NCI-H1417 treated with DMSO at 0.1 percent for 48 hours (cell line): ENCODE results near the gene STMN3.
"Not testable (repeated sequence)": the region's sequence is repeated elsewhere in the genome, so short reads cannot be mapped to it uniquely, and the experiment has no call there.

ENCODE experiments used
- DNase-seq: peaks from one replicate; lab custom pipeline; 2025; lab: John Stamatoyannopoulos, UW

STMN3 gene

DNA sequence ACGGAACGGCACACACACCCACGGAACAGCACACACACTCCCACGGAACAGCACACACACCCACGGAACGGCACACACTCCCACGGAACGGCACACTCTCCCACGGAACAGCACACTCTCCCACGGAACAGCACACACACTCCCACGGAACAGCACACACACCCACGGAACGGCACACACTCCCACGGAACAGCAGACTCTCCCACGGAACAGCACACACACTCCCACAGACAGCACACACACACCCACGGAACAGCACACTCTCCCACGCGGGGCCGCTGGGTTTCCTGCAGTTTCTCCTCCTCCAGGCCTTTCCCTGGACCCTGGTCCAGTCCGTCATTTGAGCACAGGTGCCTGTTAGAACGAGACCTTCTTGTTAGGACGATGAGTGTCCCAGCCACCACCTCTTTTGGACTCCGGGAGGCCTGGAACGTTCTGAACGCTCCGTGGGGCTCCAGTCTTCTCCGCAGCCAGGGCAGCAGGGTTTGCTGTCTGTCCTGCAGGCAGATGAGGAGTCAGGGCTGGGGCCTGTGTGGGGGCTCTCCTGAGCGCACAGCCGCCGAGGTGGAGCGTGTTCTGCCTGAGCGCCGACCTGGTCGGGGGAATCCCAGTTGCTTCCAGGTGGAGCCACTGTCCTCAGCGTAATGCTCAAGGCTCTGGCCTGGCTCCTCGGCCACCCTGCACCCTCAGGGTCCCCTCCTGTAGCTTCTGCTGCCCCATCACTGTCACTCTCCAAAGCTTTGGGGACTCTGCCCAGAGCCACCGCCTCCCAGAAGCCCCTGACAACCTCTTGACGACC lies 25.6 kb upstream of the STMN3 start:
- DNase-seq, result no peak

DNA sequence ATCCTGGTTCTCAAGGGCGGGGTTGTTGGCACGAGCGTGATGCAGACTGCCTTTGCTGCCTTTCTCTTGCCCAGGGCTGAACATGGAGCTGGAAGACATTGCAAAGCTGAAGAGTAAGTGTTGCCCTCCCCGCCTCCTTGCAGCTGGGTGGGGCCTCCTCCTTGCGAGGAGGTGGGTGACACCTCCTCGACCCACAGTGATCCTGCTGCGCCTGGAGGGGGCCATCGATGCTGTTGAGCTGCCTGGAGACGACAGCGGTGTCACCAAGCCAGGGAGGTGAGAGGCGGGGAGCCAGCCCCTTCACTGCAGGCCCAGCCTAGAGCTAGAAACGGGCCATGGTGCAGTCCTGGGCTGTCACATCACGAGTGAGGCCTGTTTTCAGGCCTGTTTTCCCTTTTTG lies 24.8 kb upstream of the STMN3 start:
- no peak for DNase-seq

DNA sequence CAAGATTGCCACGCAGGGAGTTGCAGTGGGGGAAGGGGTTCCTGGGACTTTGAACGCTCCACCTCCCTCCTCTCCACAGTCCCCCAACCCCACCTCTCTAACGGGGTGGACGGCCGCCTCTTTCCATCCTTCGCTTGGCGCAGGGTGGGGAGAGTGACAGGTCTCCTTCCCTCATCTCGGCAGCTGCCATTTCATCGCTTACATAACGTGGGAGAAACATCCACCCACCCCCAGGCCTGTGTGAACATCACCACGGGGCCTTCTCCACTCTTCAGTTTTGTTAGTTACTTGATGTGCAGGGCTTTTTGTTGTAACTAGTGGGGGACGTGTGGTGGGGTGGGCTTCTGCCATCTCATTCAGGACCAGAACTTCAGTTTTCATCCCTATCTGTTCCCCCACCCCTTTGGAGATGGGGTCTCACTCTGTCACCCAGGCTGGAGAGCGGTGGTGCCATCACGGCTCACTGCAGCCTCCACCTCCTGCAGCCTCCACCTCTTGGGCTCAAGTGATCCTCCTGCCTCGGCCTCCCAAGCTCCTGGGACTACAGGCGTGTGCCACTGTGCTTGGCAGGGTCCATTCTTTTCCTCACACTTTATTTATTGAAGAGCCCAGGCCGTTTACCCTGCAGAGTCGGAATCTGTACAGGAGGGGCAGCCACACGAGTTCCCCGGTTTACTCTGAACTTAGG lies 22.6 kb upstream of the STMN3 start:
- DNase-seq, result no peak

DNA sequence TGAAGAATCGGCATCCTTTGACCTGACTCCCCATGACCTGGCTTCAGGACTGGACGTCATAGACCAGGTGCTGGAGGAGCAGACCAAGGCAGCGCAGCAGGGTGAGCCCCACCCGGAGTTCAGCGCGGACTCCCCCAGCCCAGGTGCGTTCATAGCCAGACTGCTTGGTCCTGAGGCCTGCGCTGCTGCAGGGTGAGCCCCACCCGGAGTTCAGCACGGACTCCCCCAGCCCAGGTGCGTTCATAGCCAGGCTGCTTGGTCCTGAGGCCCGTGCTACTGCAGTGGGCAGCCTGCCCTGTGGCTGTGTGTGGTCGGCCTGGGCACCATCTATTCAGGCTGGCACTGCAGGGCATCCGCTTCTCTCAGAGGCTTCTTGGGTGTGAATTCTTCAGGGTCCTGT lies 20.7 kb upstream of the STMN3 start:
- DNase-seq, result no peak

DNA sequence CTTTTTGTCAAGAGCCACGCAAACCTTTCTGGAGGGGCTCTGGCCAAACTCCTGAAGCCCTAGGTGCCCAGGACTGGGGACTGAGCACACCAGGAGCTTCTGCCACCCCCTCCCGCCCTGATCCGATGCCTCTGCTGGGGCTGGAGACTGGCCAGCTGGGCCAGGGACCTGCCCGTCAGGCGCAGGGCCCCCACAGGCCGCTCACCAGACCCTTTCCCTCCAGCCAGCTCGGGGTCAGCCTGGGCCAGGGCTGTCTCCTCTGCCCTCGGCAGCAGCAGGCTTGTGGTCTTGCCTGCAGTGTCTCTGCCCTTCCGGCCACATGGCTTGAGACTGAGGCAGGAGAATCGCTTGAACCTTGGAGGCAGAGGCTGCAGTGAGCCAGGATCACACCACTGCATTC lies 19.4 kb upstream of the STMN3 start:
- no peak for DNase-seq

DNA sequence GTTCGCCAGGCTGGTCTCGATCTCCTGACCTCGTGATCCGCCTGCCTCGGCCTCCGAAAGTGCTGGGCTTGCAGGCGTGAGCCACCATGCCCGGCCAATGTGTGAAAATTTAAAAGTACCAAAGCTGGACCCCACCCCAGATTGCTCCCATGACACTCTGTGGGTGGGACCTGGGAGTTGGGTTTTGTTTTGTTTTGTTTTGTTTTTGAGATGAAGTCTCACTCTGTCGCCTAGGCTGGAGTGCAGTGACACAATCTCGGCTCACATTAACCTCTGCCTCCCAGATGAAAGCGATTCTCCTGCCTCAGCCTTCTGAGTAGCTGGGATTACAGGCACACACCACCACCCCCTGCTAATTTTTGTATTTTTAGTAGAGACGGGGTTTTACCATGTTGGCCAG lies 18.5 kb upstream of the STMN3 start:
- not testable (repeated sequence) for DNase-seq

DNA sequence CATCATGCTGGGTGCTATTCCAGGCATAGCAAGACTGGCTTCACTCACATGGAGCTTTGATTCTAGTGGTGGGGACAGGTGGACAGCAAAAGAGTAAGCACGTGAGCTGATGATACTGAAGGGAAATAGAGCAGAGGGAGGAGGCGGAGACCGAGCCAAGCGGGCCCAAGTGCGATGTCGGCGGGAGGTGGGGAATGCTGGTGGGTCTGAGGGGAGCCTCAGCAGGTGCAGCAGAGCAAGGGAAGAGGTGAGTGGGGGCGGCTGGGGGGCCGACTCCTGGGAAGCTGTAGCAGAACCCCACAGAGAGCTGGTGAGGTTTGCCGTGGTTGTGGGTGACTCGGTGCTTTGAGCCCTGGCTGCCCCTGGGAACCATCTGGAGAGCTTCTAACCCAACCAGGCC lies 15.1 kb upstream of the STMN3 start:
- no peak for DNase-seq

DNA sequence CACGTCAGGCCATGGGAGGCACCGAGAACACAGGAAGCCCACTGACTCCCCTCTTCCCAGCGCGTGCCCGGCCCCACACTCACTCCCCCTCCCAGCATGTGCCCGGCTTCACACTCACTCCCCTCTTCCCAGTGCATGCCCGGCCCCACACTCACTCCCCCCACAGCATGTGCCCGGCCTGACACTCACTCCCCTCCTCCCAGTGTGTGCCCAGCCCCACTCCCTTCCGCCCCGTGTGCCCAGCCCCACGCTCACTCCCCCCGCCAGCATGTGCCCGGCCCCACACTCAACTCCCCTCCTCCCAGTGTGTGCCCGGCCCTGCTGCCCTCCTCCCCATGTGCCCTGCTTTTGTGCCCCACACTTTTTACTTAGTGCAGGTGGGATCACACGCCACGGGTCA lies 14.6 kb upstream of the STMN3 start:
- no peak for DNase-seq

DNA sequence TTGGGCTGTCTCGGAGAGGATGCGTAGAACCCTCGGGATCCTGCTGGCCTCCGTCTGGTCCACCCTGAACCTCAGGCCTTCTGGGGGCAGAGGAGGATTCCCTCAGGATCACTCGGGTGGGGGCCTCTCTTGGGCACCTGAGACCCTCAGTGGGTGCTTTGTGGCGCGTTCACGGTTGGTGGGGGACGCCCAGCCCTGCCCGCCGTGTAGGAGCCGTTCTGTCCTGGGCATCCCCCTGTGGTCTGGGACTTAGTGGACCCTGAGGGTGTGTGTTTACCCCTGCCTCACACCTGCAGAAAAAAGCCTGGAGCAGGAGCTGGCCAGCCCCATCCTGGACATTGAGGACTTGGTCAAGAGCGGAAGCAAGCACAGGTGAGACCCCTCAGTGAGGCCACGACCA lies 12.5 kb upstream of the STMN3 start:
- no peak for DNase-seq

DNA sequence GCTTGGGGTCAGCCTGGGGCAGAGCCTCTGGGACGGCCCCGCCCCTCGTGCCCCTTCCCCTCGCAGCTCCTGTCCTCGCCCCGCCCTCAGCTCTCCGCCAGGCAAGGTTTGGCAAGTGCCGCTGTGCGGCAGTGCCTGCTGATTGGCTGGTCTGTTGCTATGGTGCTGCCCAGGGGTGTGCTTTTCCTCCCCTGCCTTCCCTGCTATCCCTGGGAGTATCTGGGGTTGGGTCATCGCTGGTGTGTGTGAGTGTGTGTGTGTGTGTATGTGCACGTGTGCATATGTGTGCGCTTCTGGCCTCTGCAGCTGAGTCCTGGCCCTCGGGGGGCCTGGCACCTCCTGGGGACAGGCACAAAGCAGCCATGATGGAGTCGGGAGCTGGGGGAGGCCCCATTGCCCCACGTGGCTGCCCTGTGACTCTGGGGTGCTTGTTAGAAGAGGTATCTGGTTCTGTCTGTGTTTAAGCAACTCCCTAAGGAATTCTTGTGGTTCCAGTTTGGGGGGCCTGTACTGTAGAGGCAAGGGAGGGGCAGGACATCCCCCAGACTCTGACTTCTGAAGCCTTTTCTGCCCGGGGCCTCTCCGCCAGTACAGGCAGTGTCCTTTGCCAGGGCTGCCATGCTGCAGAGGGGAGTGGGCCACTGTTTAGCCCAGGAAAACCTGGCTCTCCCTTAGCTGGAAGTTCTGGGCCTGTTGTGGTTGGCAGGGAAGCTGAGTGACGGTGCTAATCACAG lies 11.8 kb upstream of the STMN3 start:
- no peak for DNase-seq

DNA sequence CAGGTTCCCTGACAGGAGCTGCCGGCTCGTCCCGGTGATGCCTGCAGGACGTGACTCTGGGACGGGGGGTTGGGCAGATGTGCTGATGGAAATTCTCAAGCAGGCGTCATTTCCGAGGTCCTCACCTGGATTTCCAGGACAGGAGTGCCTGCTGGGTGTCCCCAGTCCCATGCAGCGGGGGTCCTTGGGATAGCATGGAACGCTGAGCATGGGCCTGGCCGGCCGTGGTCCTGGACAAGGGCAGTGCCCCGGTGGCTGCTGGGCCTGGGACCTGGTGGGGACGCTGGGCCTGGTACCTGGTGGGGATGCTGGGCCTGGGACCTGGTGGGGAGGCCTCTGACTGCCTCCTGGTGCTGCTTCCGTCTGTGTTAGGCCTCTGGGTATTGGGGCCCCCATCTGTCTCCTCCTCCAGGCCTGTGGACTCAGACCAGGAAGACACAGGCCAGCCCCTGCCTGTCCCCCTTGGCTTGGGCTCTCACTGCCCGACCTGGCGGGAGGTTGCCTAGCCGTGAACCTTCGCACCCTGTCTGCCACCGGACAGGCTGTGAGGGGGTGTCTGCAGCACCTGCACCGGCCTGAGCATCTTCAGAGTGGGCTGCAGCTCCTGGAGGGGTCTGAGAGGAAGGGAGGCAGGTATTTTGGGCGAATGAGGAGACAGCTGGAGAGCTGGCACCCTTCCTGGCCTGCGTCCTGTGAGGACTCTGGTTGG lies 11.1 kb upstream of the STMN3 start:
- no peak for DNase-seq

DNA sequence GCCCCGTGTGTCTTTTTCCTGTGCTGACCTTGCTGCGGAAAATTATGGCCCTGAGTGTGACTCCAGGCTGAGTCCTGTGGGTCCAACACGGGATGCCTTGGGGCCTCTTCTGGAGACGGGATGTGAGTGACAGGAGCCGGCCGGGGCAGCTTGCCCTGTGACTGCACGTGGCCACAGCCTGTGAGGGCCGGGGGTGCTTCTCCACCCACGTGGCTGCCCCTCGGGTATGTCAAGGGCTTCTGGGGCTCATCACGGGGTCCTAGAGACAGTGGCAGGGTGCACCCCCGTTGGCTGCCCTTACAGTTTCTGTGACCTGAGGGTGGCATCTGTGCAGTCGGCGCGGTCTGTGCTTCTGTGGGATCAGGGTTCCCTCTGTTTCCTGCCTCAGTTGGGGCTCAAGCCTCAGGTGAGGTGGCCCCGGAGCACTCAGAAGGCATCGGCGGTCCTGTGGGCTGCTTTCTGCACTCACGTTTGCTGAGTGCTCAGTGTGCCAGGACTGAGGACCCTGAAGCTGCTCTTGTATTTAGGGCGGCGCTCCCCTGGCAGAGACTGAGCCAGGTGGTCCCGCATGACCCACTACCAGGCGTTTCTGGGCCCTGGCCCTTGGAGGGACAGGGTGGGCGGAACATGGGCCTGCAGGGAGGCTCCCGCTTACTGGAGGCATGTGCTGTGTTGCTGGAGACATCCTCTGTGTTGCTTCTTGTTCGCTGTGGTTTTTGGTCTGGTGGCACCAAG lies 10.3 kb upstream of the STMN3 start:
- no peak for DNase-seq

DNA sequence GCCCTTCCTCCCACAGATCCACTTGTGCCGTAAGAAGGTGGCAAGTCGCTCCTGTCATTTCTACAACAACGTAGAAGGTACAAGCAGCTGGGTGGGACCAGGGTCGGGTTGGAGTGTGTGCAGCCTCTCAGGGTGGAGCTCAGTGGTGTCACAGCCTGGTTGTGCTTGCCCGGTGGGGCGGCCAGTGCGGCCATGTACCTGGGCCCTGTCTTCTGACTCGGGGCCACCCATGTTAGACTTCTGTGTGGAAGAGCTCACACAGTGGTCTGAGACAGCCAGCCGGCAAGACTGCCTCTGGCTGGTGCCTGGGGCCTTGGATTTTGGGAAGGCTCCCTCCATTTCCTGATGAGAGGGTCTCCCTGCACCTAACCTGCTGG lies 9.6 kb upstream of the STMN3 start:
- DNase-seq, result no peak

DNA sequence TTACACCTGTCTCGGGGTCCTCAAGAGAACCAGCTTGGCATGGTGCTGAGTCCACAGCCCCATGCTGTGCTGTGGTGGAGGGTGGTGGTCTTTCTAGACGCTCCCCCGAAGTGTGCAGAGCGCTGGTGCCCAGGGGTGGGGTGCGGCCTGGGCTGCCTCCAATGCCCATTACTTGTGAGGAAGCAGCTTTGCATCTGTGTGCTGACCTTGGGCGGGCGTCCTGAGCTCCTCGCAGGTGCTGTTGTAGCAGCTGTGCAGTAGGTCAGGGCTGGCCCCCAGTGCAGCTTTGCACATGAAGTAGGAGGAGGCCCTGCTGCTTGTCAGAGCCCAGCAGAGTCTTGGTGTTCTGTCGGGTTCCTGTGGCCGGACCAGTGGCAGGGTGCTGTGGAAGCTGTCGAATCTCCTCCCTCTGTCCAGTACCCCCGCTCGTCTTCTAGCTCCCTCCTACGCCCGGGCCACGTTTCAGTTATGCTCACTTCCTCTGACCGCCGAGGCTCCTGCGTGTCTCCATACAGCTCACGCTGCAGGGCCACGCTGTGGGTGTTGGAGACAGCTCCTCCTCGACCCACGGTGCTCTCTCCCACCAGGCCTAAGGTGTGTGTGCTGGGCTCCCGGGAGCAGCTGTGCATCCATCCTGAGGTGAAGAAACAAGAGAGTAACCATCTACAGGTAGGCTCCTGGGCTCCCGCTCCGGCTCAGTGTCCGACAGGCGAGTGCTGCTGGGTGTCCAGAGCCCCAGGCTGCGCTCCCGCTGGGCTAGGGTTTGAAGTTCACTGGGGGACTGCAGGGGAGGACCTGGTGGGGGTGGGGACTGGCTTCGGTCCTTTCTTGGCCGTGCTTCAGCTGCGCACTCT lies 9.0 kb upstream of the STMN3 start:
- no peak for DNase-seq

DNA sequence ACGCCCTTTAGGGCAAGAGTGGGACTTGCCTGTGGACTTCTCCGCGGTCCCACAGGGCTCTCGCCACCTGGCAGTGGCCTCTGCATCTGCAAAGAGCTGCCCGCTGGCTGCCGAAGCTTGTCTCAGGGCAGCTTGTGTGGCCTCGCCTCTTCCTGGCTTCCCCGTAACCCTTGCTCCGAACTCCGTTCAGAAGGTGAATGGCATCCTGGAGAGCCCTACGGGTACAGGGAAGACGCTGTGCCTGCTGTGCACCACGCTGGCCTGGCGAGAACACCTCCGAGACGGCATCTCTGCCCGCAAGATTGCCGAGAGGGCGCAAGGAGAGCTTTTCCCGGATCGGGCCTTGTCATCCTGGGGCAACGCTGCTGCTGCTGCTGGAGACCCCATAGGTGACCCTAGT lies 7.9 kb upstream of the STMN3 start:
- no peak for DNase-seq

DNA sequence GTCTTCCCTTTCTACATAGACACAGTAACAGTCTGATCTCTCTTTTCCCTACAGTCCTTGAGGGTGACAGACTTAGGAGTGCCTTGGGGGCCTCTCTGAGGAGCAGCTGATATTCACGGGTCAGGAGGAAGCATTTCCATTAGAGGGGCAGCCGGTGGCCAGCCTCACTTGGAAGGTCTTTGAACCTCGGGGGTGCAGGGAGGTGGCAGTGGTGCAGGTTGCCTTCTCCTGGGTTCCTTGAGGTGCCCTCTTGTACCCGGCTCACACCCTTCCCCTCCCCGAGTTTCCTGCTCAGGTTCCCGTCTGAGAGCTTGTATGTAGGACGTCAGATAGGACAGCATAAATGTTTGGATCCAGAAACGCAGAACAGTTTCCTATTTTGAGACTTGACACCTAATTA lies 7.4 kb upstream of the STMN3 start:
- no peak for DNase-seq

DNA sequence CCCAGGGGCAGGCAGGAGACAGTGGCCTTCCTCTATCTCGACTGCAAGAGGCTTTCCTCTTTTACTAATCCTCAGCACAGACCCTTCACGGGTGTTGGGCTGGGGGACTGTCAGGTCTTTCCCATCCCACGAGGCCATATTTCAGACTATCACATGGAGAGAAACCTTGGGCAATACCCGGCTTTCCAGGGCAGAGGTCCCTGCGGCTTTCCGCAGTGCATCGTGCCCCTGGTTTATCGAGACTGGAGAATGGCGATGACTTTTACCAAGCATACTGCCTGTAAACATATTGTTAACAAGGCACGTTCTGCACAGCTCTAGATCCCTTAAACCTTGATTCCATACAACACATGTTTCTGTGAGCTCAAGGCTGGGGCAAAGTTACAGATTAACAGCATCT lies 7.0 kb upstream of the STMN3 start:
- not testable (repeated sequence) for DNase-seq

DNA sequence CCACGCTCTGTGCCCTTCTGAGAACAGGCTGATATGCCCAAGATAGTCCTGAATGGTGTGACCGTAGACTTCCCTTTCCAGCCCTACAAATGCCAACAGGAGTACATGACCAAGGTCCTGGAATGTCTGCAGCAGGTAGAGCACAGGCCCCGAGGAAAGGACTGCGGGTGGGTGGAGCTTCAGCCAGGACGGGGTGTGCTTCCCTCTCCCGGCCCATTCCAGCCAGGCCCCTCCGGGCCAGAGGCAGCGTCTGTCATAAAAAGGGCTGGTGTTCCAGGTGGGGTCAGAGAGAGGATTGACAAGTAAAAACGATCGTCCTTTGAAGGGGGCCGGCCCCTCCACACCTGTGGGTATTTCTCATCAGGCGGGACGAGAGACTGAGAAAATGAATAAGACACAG lies 6.1 kb upstream of the STMN3 start:
- no peak for DNase-seq

DNA sequence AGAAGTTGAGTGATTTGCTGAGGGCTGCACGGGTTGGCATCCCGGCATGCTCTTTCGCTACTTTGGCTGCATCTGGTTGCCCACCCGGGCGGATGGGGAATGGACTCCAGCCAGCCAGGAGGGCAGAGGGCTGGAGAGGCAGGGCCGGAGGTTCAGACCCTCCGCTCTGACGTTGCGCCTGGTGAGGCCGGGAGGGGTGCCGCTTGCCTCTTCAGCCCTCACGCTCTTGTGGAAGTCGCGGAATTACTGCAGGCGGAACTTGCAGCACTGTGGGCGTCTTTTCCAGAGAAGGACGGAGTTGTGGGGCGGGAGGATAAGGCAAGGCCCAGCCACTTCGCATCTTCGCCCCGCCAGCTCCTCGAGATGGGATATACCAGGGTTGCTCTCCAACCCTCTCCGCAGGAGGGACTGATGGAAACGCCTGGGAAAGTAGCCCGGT lies 5.5 kb upstream of the STMN3 start:
- DNase-seq, result no peak

DNA sequence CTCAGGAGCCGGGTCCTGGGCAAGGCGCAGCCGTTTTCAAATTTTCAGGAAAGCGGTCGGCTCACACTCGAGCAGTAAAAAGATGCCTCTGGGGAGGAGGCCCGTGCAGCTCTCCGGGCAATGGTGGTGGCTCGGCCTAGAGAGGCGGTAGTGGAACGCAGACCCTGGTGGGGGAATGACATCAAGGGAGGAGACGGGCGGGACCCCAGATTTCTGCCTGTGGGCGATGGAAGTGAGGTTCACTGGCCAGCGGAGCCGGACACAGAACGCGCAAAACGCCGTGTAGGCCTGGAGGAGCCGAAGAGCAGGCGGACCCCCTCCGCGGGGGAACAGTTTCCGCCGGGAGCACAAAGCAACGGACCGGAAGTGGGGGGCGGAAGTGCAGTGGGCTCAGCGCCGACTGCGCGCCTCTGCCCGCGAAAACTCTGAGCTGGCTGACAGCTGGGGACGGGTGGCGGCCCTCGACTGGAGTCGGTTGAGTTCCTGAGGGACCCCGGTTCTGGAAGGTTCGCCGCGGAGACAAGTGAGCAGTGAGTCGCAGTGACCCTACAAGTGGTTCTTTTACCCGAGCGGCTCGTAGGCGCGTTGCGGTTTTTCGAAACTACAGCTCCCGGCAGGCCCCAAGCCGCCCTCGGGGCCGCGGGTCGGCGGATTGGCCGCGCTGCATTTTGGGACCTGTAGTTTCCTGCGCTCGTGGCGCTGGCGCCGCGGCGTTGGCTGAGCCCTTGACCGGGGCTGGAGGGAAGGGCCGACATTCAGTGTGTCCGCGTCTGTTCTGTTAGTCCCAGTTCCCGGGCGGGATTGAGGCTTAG lies 4.9 kb upstream of the STMN3 start, which contains the start of gene RTEL1:
Gene RTEL1 (plus strand): TSS at position 376 of the 812 bp plus-strand sequence. CDS start 1,091 bp downstream, outside the sequence.
- peak; percentile 76 for DNase-seq
